Gastroesophageal sphincter (tissue), 4 donors: ENCODE results near the gene LMAN1L. TPM values are rescaled to one million over a fixed set of nuclear protein-coding genes. Genes with fewer than 3 reads are reported as not detected.
"Not testable (repeated sequence)": the region's sequence is repeated elsewhere in the genome, so short reads cannot be mapped to it uniquely, and the experiment has no call there.

Experiments
- ATAC-seq: fragments of 150-250 bp; one replicate; pipeline ENCODE4 v1.9.1; 2016; ENCODE audit warnings: mild to moderate bottlenecking, moderate library complexity
- H3K27ac ChIP-seq, 4 donors: fragments of 200-600 bp; sonication (generic) in 3 of 4; 1 replicate in 3 of 4; 2 replicates in 1 of 4; pipeline ENCODE4 v1.5.1; 2016 to 2019
- H3K27me3 ChIP-seq: fragments of 200-600 bp; sonication (generic); one replicate; pipeline ENCODE4 v1.5.1; 2019
- H3K36me3 ChIP-seq, 2 donors: fragments of 200-600 bp; sonication (generic); one replicate each; pipeline ENCODE4 v1.5.1; 2019; ENCODE audit warnings: control low read depth in 1 of 2
- H3K4me1 ChIP-seq, 3 donors: fragments of 200-600 bp; sonication (generic); 1 replicate in 2 of 3; 2 replicates in 1 of 3; pipeline ENCODE4 v1.5.1; 2016 to 2019; ENCODE audit warnings: control low read depth in 2 of 3
- H3K4me3 ChIP-seq, 2 donors: fragments of 200-600 bp; sonication (generic); one replicate each; pipeline ENCODE4 v1.5.1; 2019; ENCODE audit warnings: mild to moderate bottlenecking in 1 of 2, moderate library complexity in 1 of 2
- H3K9me3 ChIP-seq, 3 donors: fragments of 200-600 bp; sonication (generic); one replicate each; pipeline ENCODE4 v1.5.1; 2017 to 2019; ENCODE audit warnings: control low read depth in 2 of 3
- CTCF ChIP-seq, 4 experiments: fragments of 200-600 bp in 2 of 4; fragments of 450-650 bp in 2 of 4; sonication (generic) in 1 of 4; IDR thresholded peaks; one replicate each; pipeline ENCODE4 v1.5.1; 2017 to 2019; ENCODE audit warnings: antibody characterized with exemption in 4 of 4, mild to moderate bottlenecking in 2 of 4, moderate library complexity in 2 of 4
- EP300 ChIP-seq: sonication (generic); formaldehyde crosslinking; IDR thresholded peaks from one replicate; pipeline ENCODE4 v1.6.1; 2017; ENCODE audit warnings: antibody characterized with exemption, mild to moderate bottlenecking
- POLR2A ChIP-seq, 2 donors: fragments of 450-650 bp; IDR thresholded peaks; one replicate each; pipeline ENCODE4 v1.6.1; 2017; ENCODE audit warnings: antibody characterized with exemption in 2 of 2, mild to moderate bottlenecking in 2 of 2, moderate library complexity in 1 of 2
- POLR2AphosphoS5 ChIP-seq: sonication (generic); formaldehyde crosslinking; IDR thresholded peaks from one replicate; pipeline ENCODE4 v1.6.1; 2017; ENCODE audit warnings: antibody characterized with exemption
- WGBS, 2 donors: methylation state at CpG; one replicate each; pipeline ENCODE4 v1.1.5; 2018; ENCODE audit warnings: low coverage in 1 of 2; 5-methylcytosine and 5-hydroxymethylcytosine counted together
- total RNA-seq, 4 donors: library from RNA; depleted of rRNA; stranded (reverse); fragments of >200 nt; gene quantifications; one replicate each; pipeline ENCODE4 v1.1.0, GENCODE V29; 2016

LMAN1L gene
- total RNA-seq, 4 donors from 2014 or later = 0.27 TPM; not detected in 3

- Histone ChIP-seq H3K36me3 (no peaks in the 10 kb centered on the region), H3K4me1 (peaks cover 0 to 76% (median 52%) of the 10 kb centered on the region in 3 donors), H3K9me3 (no peaks in the 10 kb centered on the region), H3K27me3 (no peaks in the 10 kb centered on the region), H3K27ac (peak overlapping the region in 3 of 4 donors; percentile 87 to 95 (median 89)), H3K4me3 (peak overlapping the region; percentile 75 to 90)
- no peak for ATAC-seq
- TF ChIP-seq EP300 = no peak
- no peak for TF ChIP-seq POLR2A (IDR thresholded peaks at IDR 0.05)
- no peak for TF ChIP-seq CTCF (IDR thresholded peaks at IDR 0.05)
- TF ChIP-seq POLR2AphosphoS5 = no peak
- WGBS, 2 donors = 0% methylated on average over 2 of the region's 13 CpGs; no CpG with 5 or more reads in 1 of the 2 donors
Observed at GRCh38 chr15:74783072-74783807, 29.4 kb upstream of the LMAN1L start.

GRCh38 chr15:74783808-74784175 lies 28.8 kb upstream of the LMAN1L start:
- no peak for ATAC-seq
- Histone ChIP-seq H3K9me3 (no peaks in the 10 kb centered on the region), H3K27me3 (no peaks in the 10 kb centered on the region), H3K36me3 (no peaks in the 10 kb centered on the region), H3K4me1 (peaks cover 0 to 81% (median 54%) of the 10 kb centered on the region in 3 donors), H3K4me3 (peak overlapping the region in 1 of 2 donors; percentile 75), H3K27ac (peak overlapping the region in 3 of 4 donors; percentile 87 to 95 (median 89))
- TF ChIP-seq CTCF (IDR thresholded peaks at IDR 0.05) (no peak), POLR2AphosphoS5 (no peak), EP300 (no peak), POLR2A (IDR thresholded peaks at IDR 0.05) (no peak)
- WGBS, 2 donors = 33% methylated on average over 1 of the region's 3 CpGs; no CpG with 5 or more reads in 1 of the 2 donors

DNA sequence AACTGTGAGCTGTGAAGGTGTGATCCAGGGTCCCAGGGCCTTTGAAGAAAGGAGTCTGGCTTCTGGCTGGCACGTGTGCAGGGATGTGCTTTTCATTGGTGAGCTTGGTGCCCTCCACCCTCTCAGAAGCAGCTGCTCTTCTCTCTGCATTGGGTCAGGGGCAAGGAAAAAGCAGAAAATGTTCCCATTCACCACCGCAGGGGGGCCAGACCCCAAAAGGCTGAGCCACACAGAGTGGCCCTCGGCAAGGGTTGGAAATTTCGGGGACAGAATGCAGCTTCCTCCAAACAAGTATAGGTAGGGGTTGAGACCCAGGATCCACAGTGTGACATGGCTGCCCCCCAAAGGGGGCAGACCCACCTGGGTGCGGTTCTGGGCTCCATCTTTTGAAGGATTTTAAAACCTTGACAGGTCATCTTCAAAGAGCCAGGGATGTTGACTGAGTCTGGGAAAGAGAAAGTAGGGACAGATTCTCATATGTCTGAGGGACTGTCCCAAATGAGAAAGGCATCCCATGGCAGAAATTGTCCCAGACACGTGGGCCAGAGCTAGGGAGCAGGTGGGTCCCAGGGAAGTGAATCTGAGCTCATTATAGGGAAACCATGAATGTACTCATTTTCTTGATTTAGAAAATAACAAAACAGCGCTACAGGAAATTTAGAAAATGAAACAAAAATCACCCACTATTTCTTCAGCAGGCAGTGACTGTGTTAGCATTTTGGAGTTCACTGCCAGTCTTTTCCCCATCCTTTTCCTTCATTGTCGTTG lies 28.0 kb upstream of the LMAN1L start:
- H3K27ac ChIP-seq = peak overlapping the region in 2 of 4 donors; percentile 87 to 89
- peaks cover 0 to 89% (median 62%) of the 10 kb centered on the region in 3 donors for H3K4me1 ChIP-seq
- no peaks in the 10 kb centered on the region for H3K9me3 ChIP-seq
- no peaks in the 10 kb centered on the region for H3K27me3 ChIP-seq
- H3K4me3 ChIP-seq = peak overlapping the region in 1 of 2 donors; percentile 75
- WGBS, 2 donors = 37 to 80% methylated on average over 3 to 4 of the region's 8 CpGs
- no peak for ATAC-seq
- TF ChIP-seq POLR2A (IDR thresholded peaks at IDR 0.05) = no peak
- no peak for TF ChIP-seq POLR2AphosphoS5
- TF ChIP-seq CTCF (IDR thresholded peaks at IDR 0.05) = no peak
- TF ChIP-seq EP300 = no peak
- H3K36me3 ChIP-seq = no peaks in the 10 kb centered on the region

DNA sequence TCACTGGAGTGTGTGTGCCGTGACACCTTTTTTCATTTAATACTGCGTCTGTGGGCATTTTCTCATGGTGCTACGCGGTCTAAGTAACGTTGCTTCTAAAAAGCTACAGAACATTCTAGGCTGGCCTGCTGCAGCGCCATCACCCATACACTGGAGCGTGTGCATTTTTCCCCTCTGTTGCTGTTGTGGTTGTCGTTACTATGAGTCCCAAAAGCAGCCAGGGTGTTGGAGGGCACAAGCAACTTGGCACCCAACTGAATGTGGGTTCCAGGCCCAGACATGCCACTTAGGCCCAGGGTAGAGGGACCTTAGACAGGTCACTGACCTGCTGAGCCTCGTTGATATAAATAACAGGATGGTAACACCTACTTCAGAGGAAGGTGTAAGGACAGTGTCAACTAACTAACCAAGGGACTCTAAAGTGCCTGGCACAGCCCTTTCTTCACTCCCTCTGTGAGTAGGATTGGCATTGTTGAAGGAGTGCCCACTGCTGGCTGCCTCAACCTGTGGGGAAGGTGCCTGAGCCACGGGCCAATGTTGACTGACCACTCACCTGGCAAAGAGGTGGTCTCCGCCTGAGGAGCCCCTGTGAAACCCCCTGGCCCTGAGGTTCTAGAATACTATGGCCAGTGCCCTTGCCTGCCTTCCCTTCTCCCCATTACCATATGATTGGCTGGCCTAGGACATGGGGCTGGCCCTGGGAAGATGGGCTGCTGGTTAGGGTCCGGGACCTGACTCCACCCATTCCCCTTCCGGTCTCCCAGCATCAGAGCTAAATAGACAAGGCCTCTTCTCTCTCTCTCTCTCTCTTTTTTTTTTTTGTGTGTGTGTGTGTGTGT lies 27.2 kb upstream of the LMAN1L start:
- ATAC-seq = no peak
- H3K36me3 ChIP-seq = no peaks in the 10 kb centered on the region
- H3K27me3 ChIP-seq = no peaks in the 10 kb centered on the region
- 69 to 78% methylated on average over 8 to 9 of the region's 13 CpGs for whole genome bisulfite sequencing, 2 donors
- peak overlapping the region in 3 of 4 donors; percentile 22 to 89 (median 87) for H3K27ac ChIP-seq
- TF ChIP-seq EP300 (no peak), CTCF (IDR thresholded peaks at IDR 0.05) (no peak), POLR2A (IDR thresholded peaks at IDR 0.05) (no peak), POLR2AphosphoS5 (no peak)
- peaks cover 0 to 94% (median 70%) of the 10 kb centered on the region in 3 donors for H3K4me1 ChIP-seq
- no peak overlapping the region for H3K4me3 ChIP-seq
- no peaks in the 10 kb centered on the region for H3K9me3 ChIP-seq

- Histone ChIP-seq H3K27ac (peak overlapping the region in 3 of 4 donors; percentile 56 to 87 (median 68)), H3K4me1 (peaks cover 0 to 94% (median 75%) of the 10 kb centered on the region in 3 donors)
- H3K27me3 ChIP-seq, H3K9me3 ChIP-seq, H3K36me3 ChIP-seq, ATAC-seq, H3K4me3 ChIP-seq: not testable (repeated sequence)
- WGBS, 2 donors = 100% methylated on average over 1 of the region's 12 CpGs; no CpG with 5 or more reads in 1 of the 2 donors
Observed at GRCh38 chr15:74786081-74786480, 26.6 kb upstream of the LMAN1L start.
